Heart left ventricle (tissue), 16 donors: ENCODE measurements around the gene PRSS21. TPM values are rescaled to one million over a fixed set of nuclear protein-coding genes. Genes with fewer than 3 reads are reported as not detected.

Experiments
- ATAC-seq, 4 donors: fragments of 200-7000 bp; cut with Tn5 transposase; one replicate each; pipeline ENCODE4 v1.9.1; 2020 to 2022; ENCODE audit warnings: moderate library complexity in 4 of 4, mild to moderate bottlenecking in 3 of 4, moderate number of reproducible peaks in 1 of 4
- DNase-seq, 5 donors: peaks; one replicate each; pipeline ENCODE4 v3.0.0-alpha.2; 2020
- H3K27ac ChIP-seq, 12 donors: fragments of 200-600 bp; sonication (generic) in 4 of 12; one replicate each; pipeline versions ENCODE4 v1.5.0 to v1.8.0; 2016 to 2022; ENCODE audit warnings: mild to moderate bottlenecking in 2 of 12
- H3K27me3 ChIP-seq, 9 donors: fragments of 200-600 bp; sonication (generic) in 2 of 9; one replicate each; pipeline versions ENCODE4 v1.5.1 to v1.8.0; 2016 to 2022; ENCODE audit warnings: mild to moderate bottlenecking in 3 of 9
- H3K36me3 ChIP-seq, 9 donors: fragments of 200-600 bp; sonication (generic) in 2 of 9; one replicate each; pipeline versions ENCODE4 v1.5.0 to v1.8.0; 2018 to 2022; ENCODE audit warnings: mild to moderate bottlenecking in 2 of 9
- H3K4me1 ChIP-seq, 12 donors: fragments of 200-600 bp; sonication (generic) in 4 of 12; one replicate each; pipeline versions ENCODE4 v1.5.0 to v1.8.0; 2016 to 2022; ENCODE audit warnings: mild to moderate bottlenecking in 3 of 12
- H3K4me3 ChIP-seq, 12 donors: fragments of 200-600 bp; sonication (generic) in 4 of 12; one replicate each; pipeline versions ENCODE4 v1.5.0 to v1.8.0; 2017 to 2022; ENCODE audit warnings: mild to moderate bottlenecking in 9 of 12, moderate library complexity in 4 of 12
- H3K9me3 ChIP-seq, 12 donors: fragments of 200-600 bp; sonication (generic) in 4 of 12; one replicate each; pipeline versions ENCODE4 v1.5.0 to v1.8.0; 2016 to 2022; ENCODE audit warnings: mild to moderate bottlenecking in 1 of 12
- CTCF ChIP-seq, 12 donors: fragments of 200-600 bp; sonication (generic) in 4 of 12; IDR thresholded peaks; one replicate each; pipeline versions ENCODE4 v1.5.0 to v1.8.0; 2018 to 2022; ENCODE audit warnings: antibody characterized with exemption in 12 of 12, mild to moderate bottlenecking in 5 of 12
- POLR2A ChIP-seq, 2 donors: fragments of 450-650 bp; IDR thresholded peaks; one replicate each; pipeline ENCODE4 v1.6.1; 2017; ENCODE audit warnings: antibody characterized with exemption in 2 of 2, mild to moderate bottlenecking in 2 of 2, moderate library complexity in 2 of 2
- WGBS, 4 donors: extraction: QIAGEN DNeasy Blood & Tissue Kit in 2 of 4; methylation state at CpG; one replicate each; pipeline versions ENCODE4 v1.1.5 to v1.1.7; 2013 to 2018; 5-methylcytosine and 5-hydroxymethylcytosine counted together
- intact Hi-C, 10 donors: fragments of 100-400 bp; cut with DNase I; formaldehyde crosslinking; loops; one replicate each; pipeline versions ENCODE4 v1.11.1 to v1.14.2; 2022
- polyA plus RNA-seq, 2 donors: library from polyadenylated mRNA; stranded (reverse); fragments of 200-250 nt; gene quantifications; one replicate each; pipeline ENCODE4 v1.2.3, GENCODE V29; 2013
- total RNA-seq, 9 donors: library from RNA; depleted of rRNA in 2 of 9; stranded (reverse); fragments of >200 nt in 2 of 9; fragmentation: NEBNext Ultra II Directional in 3 of 9; extraction: Animal tissue kit (Norgen Biotek cat#: 25700) in 3 of 9; gene quantifications; one replicate each; pipeline versions ENCODE4 v1.1.0 to v1.2.4, GENCODE V29; 2016 to 2023
- donor health status: ischemic (EF 13 %, LVEDD 7.1; RV severe dilation, severe dysfunction).
- donor health status: healthy with polysubstance abuse.
- donor health status: DM: no; HTN: yes; CAD: no.
- donor health status: DM: no; HTN: no; CAD: no.
- donor health status: ischemic (EF 25% LVEDD 6.9; RV normal size, moderate dysfunction).
- donor health status: ischemic (EF 25% LVEDD 5.7; RV mildly dilated, moderate dysfunction).
- donor health status: healthy.
- donor health status: DM: yes; HTN: yes; CAD: no.
- donor health status: ischemic (EF 35%, LVEDD 5.7; RV mildly dilated, moderate dysfunction).
- donor health status: nonischemic (EF 11% LVEDD 7.7; RV severe dilation, severe dysfunction).
- donor health status: DM: yes; HTN: yes; CAD: no.
- donor health status: PGD.
- donor health status: ischemic (EF 29% LVEDD 5.4; RV normal size, mild dysfunction).
- donor health status: nonischemic (EF 23%, LVEDD 6.1; RV moderate dilation, normal function).

The PRSS21 gene
- total and polyA plus RNA-seq, 11 donors: not detected

- DNase-seq (peak in 1 of 5 donors; percentile 15), ATAC-seq (no peak)
- H3K9me3 ChIP-seq: no peaks in the 10 kb centered on the region
- WGBS, 4 donors: 67 to 83% (median 71%) methylated on average over 17 to 20 of the region's 20 CpGs
- TF ChIP-seq CTCF (IDR thresholded peaks at IDR 0.05) (no peak), POLR2A (IDR thresholded peaks at IDR 0.05) (no peak)
- no peak overlapping the region for H3K27ac ChIP-seq
- intact Hi-C loops: loop anchor here in 1 of 10 donors (10.0 kb wide), 1 partner anchor 82 kb away; no protein-coding TSS in a partner anchor
- H3K4me1 ChIP-seq: peaks cover 0 to 29% (median 12%) of the 10 kb centered on the region in 12 donors
- peaks cover 17 to 30% (median 26%) of the 10 kb centered on the region in 9 donors for H3K27me3 ChIP-seq
- no peak overlapping the region for H3K4me3 ChIP-seq
- H3K36me3 ChIP-seq: no peaks in the 10 kb centered on the region
Observed at GRCh38 chr16:2782583-2783351, 34.3 kb upstream of the PRSS21 start.

DNA sequence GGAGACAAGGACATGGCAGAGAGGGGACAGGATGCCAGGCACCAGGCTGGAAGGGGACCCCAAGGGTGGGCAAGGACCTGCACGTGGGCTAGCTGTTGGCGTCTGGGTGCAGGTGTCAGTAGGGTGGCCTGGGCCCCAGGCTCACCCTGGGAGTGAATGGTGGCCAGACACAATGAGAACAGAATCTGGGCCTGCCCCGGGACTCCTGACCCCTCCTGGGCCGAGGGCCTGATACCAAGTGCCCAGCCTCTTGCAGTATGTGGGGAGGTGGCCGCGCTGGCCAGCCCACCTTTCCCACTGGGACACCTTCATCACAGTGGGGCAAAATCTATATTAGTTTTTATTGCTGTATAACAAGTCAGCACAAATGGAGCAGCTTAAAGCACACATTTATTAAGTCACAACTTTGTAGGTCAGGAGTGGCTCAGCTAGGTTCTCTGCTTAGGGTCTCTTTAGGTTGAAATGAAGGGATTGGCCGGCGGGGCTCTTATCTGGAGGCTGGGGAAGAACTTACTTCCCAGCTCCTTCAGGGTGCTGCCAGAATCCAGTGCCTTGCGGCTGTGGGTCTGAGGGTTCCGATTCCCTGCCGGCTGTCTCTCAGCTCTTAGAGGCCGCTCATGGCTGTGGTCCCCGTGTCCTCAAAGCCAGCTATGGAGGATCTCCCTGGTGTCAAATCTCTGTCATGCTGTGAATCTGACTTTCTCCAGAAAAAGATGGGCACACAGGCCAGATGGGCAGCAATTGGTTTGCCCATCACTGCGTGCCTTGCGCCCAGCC lies 33.3 kb upstream of the PRSS21 start:
- TF ChIP-seq POLR2A (IDR thresholded peaks at IDR 0.05) (no peak), CTCF (IDR thresholded peaks at IDR 0.05) (no peak)
- H3K36me3 ChIP-seq: no peaks in the 10 kb centered on the region
- H3K9me3 ChIP-seq: no peaks in the 10 kb centered on the region
- intact Hi-C loops: loop anchor here in 1 of 10 donors (10.0 kb wide), 1 partner anchor 81 kb away; no protein-coding TSS in a partner anchor
- peak in 2 of 5 donors; percentile 4 to 13 for DNase-seq
- peaks cover 17 to 39% (median 35%) of the 10 kb centered on the region in 9 donors for H3K27me3 ChIP-seq
- 83 to 89% (median 86%) methylated on average over 13 to 15 of the region's 15 CpGs for WGBS, 4 donors
- no peak overlapping the region for H3K27ac ChIP-seq
- no peak for ATAC-seq
- H3K4me3 ChIP-seq: no peak overlapping the region
- H3K4me1 ChIP-seq: peaks cover 0 to 19% (median 5%) of the 10 kb centered on the region in 12 donors

DNA sequence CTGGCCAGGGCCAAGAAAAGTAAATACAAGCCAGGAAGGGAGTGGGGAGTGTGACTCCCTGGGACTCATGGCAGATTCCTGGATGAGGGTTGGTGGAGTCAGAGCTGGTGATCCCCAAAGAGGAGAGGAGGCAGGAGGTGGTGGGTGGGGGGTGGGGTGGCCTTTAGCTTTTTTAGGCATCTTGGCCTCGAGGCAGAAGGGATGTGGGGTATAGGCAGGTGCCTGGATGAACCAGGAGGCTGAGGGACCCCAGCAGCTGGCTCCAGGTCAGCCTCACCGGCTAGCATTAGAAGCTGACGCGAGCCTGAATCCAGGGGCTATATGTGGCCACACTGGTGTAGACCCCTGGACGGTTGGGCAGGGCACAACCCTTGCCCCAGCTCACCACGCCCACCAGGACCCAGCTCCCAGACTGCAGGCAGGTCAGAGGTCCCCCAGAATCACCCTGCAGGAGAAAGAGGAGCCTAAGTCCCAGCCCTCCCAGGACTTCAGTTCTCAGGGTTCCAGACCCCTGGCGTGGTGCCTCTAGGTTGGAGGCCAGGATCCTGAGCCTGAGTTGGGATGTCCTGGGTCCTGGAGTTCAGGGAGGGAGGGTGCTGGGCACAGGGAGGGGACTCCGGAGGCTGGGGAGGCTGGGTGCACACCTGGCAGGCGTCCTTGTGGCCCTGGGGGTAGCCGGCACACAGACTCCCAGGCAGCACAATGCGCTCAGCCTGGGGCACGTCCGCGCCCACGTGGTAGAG lies 32.5 kb upstream of the PRSS21 start:
- Histone ChIP-seq H3K4me1 (peaks cover 0 to 12% (median 2%) of the 10 kb centered on the region in 12 donors), H3K4me3 (peak overlapping the region in 9 of 12 donors; percentile 14 to 56 (median 37)), H3K27ac (no peak overlapping the region), H3K27me3 (peaks cover 17 to 44% (median 39%) of the 10 kb centered on the region in 9 donors), H3K36me3 (no peaks in the 10 kb centered on the region), H3K9me3 (no peaks in the 10 kb centered on the region)
- WGBS, 4 donors: 49 to 87% (median 69%) methylated on average over 6 to 15 of the region's 15 CpGs
- intact Hi-C loops: loop anchor here in 1 of 10 donors (10.0 kb wide), 1 partner anchor 80 kb away; no protein-coding TSS in a partner anchor
- TF ChIP-seq POLR2A (IDR thresholded peaks at IDR 0.05) (no peak), CTCF (IDR thresholded peaks at IDR 0.05) (no peak)
- DNase-seq (peak in 3 of 5 donors; percentile 10 to 16 (median 12)), ATAC-seq (no peak)
